ENCODE results near the gene TBX5. TPM values are rescaled to one million over a fixed set of nuclear protein-coding genes. Genes with fewer than 3 reads are reported as not detected.

TBX5 gene
- polyA plus RNA-seq, 1 of the 3 experiments (the other 2 are of a cell fraction): not detected

DNA sequence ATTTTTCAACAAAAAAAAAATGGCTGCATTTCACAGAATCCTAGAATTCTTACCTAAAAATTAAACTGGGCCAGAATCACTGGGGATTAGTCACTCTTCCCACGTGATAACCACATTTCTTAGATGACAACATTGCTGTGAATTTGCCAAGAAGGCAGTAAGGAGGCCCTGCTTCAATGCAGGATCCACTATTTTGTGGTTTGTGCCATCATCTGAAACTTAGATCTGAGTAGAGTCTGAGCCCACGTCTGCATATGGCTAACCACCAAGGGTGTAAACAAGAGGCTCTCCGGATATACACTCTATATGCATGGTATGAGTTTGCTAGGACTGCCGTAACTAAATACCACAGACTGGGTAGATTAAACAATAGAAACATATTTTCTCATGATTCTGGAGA is 24.4 kb upstream of the TBX5 start:
- Histone ChIP-seq H3K36me3 (replicated peaks in 1 of 2; ENCODE audit: control insufficient read depth in 1 of 2, insufficient read depth in 2 of 2, low read length in 1 of 2) (no peaks in the 10 kb centered on the region), H3K4me2 (no peak overlapping the region), H4K20me1 (ENCODE audit: insufficient read depth) (no peaks in the 10 kb centered on the region), H3K4me1 (ENCODE audit: control insufficient read depth in 1 of 2, insufficient read depth in 2 of 2, low read depth in 1 of 2, low read length in 1 of 2) (no peaks in the 10 kb centered on the region), H3K27ac (ENCODE audit: low read depth in 2 of 2, low read length in 1 of 2) (no peak overlapping the region), H3K27me3 (ENCODE audit: insufficient read depth) (no peaks in the 10 kb centered on the region), H2AFZ (ENCODE audit: low read depth) (no peak overlapping the region), H3K9ac (no peak overlapping the region), H3K79me2 (ENCODE audit: insufficient read depth) (no peaks in the 10 kb centered on the region), H3K9me2 (no peaks in the 10 kb centered on the region), H3K9me3 (no peaks in the 10 kb centered on the region), H3K4me3 (ENCODE audit: low read depth in 2 of 2, low read length in 1 of 2) (no peak overlapping the region), H3F3A (replicated peaks; ENCODE audit: insufficient read depth) (no peaks in the 10 kb centered on the region)
- no peak for TF ChIP-seq JUND (IDR thresholded peaks at IDR 0.05)
- no peak for TF ChIP-seq YY1 (IDR thresholded peaks at IDR 0.05; ENCODE audit: low read depth)
- no peak for TF ChIP-seq ELF1 (IDR thresholded peaks at IDR 0.05)
- 3% methylated on average over 4 of the region's 4 CpGs for WGBS (ENCODE audit: low lambda C conversion rate)
- CTCF ChIA-PET: no interaction called here
- POLR2A ChIA-PET: no interaction called here
- DNase-seq: no peak

DNA sequence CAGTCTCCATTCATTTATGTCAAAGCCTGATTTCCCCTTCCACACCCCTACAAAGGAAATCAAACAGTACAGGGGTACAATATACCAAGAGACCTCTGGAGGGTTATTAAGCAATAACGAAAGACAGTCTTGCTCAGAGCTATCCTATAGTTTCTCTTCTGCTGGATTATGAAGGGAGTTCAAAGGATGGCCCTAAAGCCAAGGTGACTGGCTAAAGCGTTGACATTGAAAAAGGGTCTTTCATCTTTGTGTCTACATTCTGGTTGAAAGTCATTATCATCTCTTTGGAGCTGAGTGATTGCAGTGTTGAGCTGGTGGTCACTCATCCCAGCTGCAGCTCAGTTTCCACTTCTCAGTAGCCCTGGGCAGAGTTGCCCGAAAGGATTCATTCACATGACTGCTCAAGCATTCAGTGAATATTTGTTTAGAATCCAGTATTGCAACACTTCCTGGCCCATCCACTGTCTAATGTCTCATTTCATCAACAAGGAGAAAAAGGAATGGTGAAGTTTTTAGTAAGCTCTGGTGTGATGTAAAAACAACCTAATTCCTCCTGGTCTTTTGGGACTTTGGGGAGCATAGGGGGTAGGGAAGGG is 19.2 kb upstream of the TBX5 start:
- CTCF ChIA-PET: interaction anchor here (1.0 kb wide), 1 partner anchor 84 kb away, joined by 3 read pairs; no protein-coding TSS in a partner anchor

DNA sequence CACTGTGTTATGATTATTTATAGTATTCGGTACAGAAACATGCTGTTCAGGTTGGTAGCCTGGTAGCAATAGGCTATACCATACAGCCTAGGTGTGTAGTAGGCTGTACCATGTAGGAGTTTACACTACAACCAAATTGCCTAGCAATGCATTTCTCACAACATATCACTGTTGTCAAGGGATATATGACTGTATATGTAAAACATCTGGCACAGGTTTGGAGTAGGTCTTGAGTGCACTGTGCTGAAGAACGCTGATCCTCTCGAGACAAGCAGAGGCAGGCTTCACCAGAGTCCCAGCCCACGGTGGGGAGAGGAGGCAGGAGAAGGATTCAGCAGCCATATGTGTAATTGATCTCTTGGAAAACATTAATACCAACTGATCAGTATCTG is 15.0 kb upstream of the TBX5 start:
- H2AFZ ChIP-seq (ENCODE audit: low read depth): no peak overlapping the region
- no peaks in the 10 kb centered on the region for H4K20me1 ChIP-seq (ENCODE audit: insufficient read depth)
- 2% methylated on average over 4 of the region's 4 CpGs for WGBS (ENCODE audit: low lambda C conversion rate)
- H3K9me2 ChIP-seq: no peaks in the 10 kb centered on the region
- H3K4me1 ChIP-seq (ENCODE audit: control insufficient read depth in 1 of 2, insufficient read depth in 2 of 2, low read depth in 1 of 2, low read length in 1 of 2): no peaks in the 10 kb centered on the region
- H3K9ac ChIP-seq: no peak overlapping the region
- DNase-seq: no peak
- no peaks in the 10 kb centered on the region for H3F3A ChIP-seq (replicated peaks; ENCODE audit: insufficient read depth)
- H3K36me3 ChIP-seq (replicated peaks in 1 of 2; ENCODE audit: control insufficient read depth in 1 of 2, insufficient read depth in 2 of 2, low read length in 1 of 2): no peaks in the 10 kb centered on the region
- H3K4me3 ChIP-seq (ENCODE audit: low read depth in 2 of 2, low read length in 1 of 2): no peak overlapping the region
- H3K27me3 ChIP-seq (ENCODE audit: insufficient read depth): peaks cover 29% of the 10 kb centered on the region
- no peak for TF ChIP-seq TAF1 (IDR thresholded peaks at IDR 0.05; ENCODE audit: borderline replicate concordance, low read depth, low read length)
- CTCF ChIA-PET: interaction anchor here (1.1 kb wide), 1 partner anchor 10 kb away, joined by 4 read pairs; no protein-coding TSS in a partner anchor
- no peaks in the 10 kb centered on the region for H3K79me2 ChIP-seq (ENCODE audit: insufficient read depth)
- H3K27ac ChIP-seq (ENCODE audit: low read depth in 2 of 2, low read length in 1 of 2): no peak overlapping the region
- POLR2A ChIA-PET: no interaction called here
- no peak overlapping the region for H3K4me2 ChIP-seq
- no peaks in the 10 kb centered on the region for H3K9me3 ChIP-seq

More for the DNA sequence above, 19.2 kb upstream of the TBX5 start:
- H3K27me3 ChIP-seq (ENCODE audit: insufficient read depth): peaks cover 14% of the 10 kb centered on the region; the same call in 1 of the 2 replicates
- TF ChIP-seq NFIC (IDR thresholded peaks at IDR 0.05; ENCODE audit: borderline replicate concordance) (no peak), POLR2AphosphoS5 (IDR thresholded peaks at IDR 0.05; ENCODE audit: low read depth, low read length) (no peak), SIN3A (IDR thresholded peaks at IDR 0.05; ENCODE audit: borderline replicate concordance, low read depth, low read length) (no peak), RAD21 (IDR thresholded peaks at IDR 0.05; ENCODE audit: low read length) (no peak), FOSL2 (IDR thresholded peaks at IDR 0.05; ENCODE audit: borderline replicate concordance, low read depth) (no peak), EP300 (IDR thresholded peaks at IDR 0.05; ENCODE audit: borderline replicate concordance in 1 of 2, low read depth in 1 of 2, low read length in 1 of 2) (no peak), NRF1 (IDR thresholded peaks at IDR 0.05; ENCODE audit: low read depth, low read length) (no peak), MEF2A (IDR thresholded peaks at IDR 0.05; ENCODE audit: borderline replicate concordance, low read depth) (no peak), FOXJ3 (CRISPR knock-in tag; IDR thresholded peaks at IDR 0.05) (no peak)
- TF ChIP-seq, protein P1, sequence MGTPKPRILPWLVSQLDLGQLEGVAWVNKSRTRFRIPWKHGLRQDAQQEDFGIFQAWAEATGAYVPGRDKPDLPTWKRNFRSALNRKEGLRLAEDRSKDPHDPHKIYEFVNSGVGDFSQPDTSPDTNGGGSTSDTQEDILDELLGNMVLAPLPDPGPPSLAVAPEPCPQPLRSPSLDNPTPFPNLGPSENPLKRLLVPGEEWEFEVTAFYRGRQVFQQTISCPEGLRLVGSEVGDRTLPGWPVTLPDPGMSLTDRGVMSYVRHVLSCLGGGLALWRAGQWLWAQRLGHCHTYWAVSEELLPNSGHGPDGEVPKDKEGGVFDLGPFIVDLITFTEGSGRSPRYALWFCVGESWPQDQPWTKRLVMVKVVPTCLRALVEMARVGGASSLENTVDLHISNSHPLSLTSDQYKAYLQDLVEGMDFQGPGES (IDR thresholded peaks at IDR 0.05; ENCODE audit: low read depth, low read length): no peak
- TF ChIP-seq, protein P2, sequence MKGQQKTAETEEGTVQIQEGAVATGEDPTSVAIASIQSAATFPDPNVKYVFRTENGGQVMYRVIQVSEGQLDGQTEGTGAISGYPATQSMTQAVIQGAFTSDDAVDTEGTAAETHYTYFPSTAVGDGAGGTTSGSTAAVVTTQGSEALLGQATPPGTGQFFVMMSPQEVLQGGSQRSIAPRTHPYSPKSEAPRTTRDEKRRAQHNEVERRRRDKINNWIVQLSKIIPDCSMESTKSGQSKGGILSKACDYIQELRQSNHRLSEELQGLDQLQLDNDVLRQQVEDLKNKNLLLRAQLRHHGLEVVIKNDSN (IDR thresholded peaks at IDR 0.05; ENCODE audit: borderline replicate concordance, low read depth): no peak
- no peak overlapping the region for H3K9ac ChIP-seq
- no peak for DNase-seq
- no peak overlapping the region for H3K4me3 ChIP-seq (ENCODE audit: low read depth in 2 of 2, low read length in 1 of 2)
- H3K36me3 ChIP-seq (replicated peaks in 1 of 2; ENCODE audit: control insufficient read depth in 1 of 2, insufficient read depth in 2 of 2, low read length in 1 of 2): no peaks in the 10 kb centered on the region
- H4K20me1 ChIP-seq (ENCODE audit: insufficient read depth): no peaks in the 10 kb centered on the region
- WGBS (ENCODE audit: low lambda C conversion rate): 0% methylated on average over 3 of the region's 3 CpGs
- no peaks in the 10 kb centered on the region for H3K4me1 ChIP-seq (ENCODE audit: control insufficient read depth in 1 of 2, insufficient read depth in 2 of 2, low read depth in 1 of 2, low read length in 1 of 2)
- POLR2A ChIA-PET: no interaction called here
- H3K4me2 ChIP-seq: no peak overlapping the region
- no peaks in the 10 kb centered on the region for H3K9me3 ChIP-seq
- no peaks in the 10 kb centered on the region for H3F3A ChIP-seq (replicated peaks; ENCODE audit: insufficient read depth)
- no peaks in the 10 kb centered on the region for H3K79me2 ChIP-seq (ENCODE audit: insufficient read depth)
- H2AFZ ChIP-seq (ENCODE audit: low read depth): no peak overlapping the region
- no peaks in the 10 kb centered on the region for H3K9me2 ChIP-seq
- H3K27ac ChIP-seq (ENCODE audit: low read depth in 2 of 2, low read length in 1 of 2): no peak overlapping the region

All from SK-N-SH (cell line).